ENCODE measurements around the gene COMMD7. TPM values are rescaled to one million over a fixed set of nuclear protein-coding genes. Genes with fewer than 3 reads are reported as not detected.

COMMD7 gene
- total RNA-seq, 1 experiment from 2014 or later: 13.2 TPM

DNA sequence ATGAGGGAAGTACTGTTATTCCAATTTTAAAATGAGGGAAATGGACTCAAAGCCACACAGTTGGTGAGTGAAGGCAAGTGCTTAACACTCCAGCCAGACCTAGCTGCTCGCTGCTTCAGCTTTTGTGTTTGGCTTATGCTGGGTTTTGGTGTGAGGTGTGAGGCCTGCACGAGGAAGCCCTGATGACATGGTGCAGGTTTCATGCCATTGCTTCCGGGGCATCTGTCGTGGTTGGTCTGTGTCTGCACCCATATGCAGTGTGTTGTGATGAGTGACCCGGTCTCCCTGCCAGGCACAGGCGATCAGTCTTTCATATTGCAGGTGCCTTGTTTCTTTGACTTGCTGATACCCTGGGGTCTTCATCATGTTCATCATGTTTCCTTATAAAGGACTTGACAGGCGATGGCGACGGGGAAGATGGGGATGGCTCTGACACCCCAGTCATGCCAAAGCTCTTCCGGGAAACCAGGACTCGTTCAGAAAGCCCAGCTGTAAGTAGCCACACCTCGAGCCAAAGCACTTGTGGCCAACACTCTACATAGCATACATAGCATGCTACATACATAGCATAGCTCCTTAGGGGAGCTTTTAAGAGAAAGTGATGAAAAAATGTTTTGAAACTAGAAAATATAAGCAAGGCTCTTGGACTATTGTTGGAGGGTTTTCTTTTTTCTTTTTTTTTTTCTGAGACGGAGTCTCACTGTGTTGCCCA lies 41.3 kb upstream of the COMMD7 start:
- POLR2A ChIA-PET: interaction anchor here (0.7 kb wide), 1 partner anchor 35 kb away, joined by 4 read pairs; the partner anchor contains the start of gene MAPRE1
- no peaks in the 10 kb centered on the region for H3K9me3 ChIP-seq (ENCODE audit: control insufficient read depth in 1 of 2, insufficient read depth in 1 of 2, low read depth in 1 of 2, low read length in 2 of 2)
- intact Hi-C loops (cut with micrococcal nuclease): no loop called here

More for the DNA sequence above, 41.3 kb upstream of the COMMD7 start:
- no peak overlapping the region for H3K9ac ChIP-seq (ENCODE audit: low read length)
- H4K20me1 ChIP-seq (ENCODE audit: insufficient read depth): no peaks in the 10 kb centered on the region
- TF ChIP-seq, protein P1, sequence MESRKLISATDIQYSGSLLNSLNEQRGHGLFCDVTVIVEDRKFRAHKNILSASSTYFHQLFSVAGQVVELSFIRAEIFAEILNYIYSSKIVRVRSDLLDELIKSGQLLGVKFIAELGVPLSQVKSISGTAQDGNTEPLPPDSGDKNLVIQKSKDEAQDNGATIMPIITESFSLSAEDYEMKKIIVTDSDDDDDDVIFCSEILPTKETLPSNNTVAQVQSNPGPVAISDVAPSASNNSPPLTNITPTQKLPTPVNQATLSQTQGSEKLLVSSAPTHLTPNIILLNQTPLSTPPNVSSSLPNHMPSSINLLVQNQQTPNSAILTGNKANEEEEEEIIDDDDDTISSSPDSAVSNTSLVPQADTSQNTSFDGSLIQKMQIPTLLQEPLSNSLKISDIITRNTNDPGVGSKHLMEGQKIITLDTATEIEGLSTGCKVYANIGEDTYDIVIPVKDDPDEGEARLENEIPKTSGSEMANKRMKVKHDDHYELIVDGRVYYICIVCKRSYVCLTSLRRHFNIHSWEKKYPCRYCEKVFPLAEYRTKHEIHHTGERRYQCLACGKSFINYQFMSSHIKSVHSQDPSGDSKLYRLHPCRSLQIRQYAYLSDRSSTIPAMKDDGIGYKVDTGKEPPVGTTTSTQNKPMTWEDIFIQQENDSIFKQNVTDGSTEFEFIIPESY (IDR thresholded peaks at IDR 0.05; ENCODE audit: extremely low read depth, insufficient replicate concordance, low read length): no peak
- no peak overlapping the region for H2AFZ ChIP-seq (ENCODE audit: low read depth, low read length, poor library complexity, severe bottlenecking)
- H3K4me3 ChIP-seq (replicated peaks in 1 of 2; ENCODE audit: low read depth in 1 of 2, low read length in 2 of 2): no peak overlapping the region
- RAD21 ChIA-PET (ENCODE audit: low non-redundant PET in 1 of 2, low total read pairs in 2 of 2, uncharacterized antibody in 2 of 2, unreplicated experiment in 2 of 2): no interaction called here
- DNase-seq (ENCODE audit: low read depth, low spot score) (no peak), ATAC-seq (no peak)
- no peaks in the 10 kb centered on the region for H3K9me2 ChIP-seq (ENCODE audit: insufficient read depth)
- H3K4me1 ChIP-seq (ENCODE audit: control insufficient read depth in 1 of 2, insufficient read depth in 2 of 2, low read length in 2 of 2): no peaks in the 10 kb centered on the region
- no peaks in the 10 kb centered on the region for H3K27me3 ChIP-seq (ENCODE audit: insufficient read depth, low read length)
- peaks cover 5% of the 10 kb centered on the region; the same call in 1 of the 2 replicates for H3K79me2 ChIP-seq (ENCODE audit: insufficient read depth, low read length)
- H3K36me3 ChIP-seq (ENCODE audit: control insufficient read depth in 1 of 2, insufficient read depth in 2 of 2, low read length in 2 of 2): peaks cover 39 to 44% of the 10 kb centered on the region in 2 experiments
- CTCF ChIA-PET: no interaction called here
- no peak overlapping the region for H3K4me2 ChIP-seq (ENCODE audit: low read length)
- H3K27ac ChIP-seq (ENCODE audit: low read depth, low read length): no peak overlapping the region
- no TSS peak for BruUV-seq (replicated peaks)

All from HCT116 (cell line).